K562 (cell line): ENCODE data around the gene ITGA3. TPM values are rescaled to one million over a fixed set of nuclear protein-coding genes. Genes with fewer than 3 reads are reported as not detected.

Source experiments
- ARID2 ChIP-seq: fragments of 450-650 bp; IDR thresholded peaks from 2 replicates; pipeline ENCODE4 v1.6.1; 2017; ENCODE audit warnings: antibody characterized with exemption, mild to moderate bottlenecking
- BCOR ChIP-seq: fragments of 450-650 bp; IDR thresholded peaks from 2 replicates; pipeline ENCODE4 v1.6.1; 2016
- CEBPG ChIP-seq, 3 experiments: fragments of 200-800 bp in 1 of 3; sonication (Bioruptor generic) in 1 of 3; sonication (generic) in 1 of 3; formaldehyde crosslinking in 1 of 3; IDR thresholded peaks in 2 of 3; conservative IDR thresholded peaks in 1 of 3; 2 replicates each; pipeline versions ENCODE4 v1.6.1 to v1.8.0; 2016 to 2022; ENCODE audit warnings: missing compliant biosample characterization in 2 of 3, missing genetic modification characterization in 2 of 3, mild to moderate bottlenecking in 1 of 3, missing genetic modification reagents in 1 of 3
- EHMT2 ChIP-seq: fragments of 450-650 bp; IDR thresholded peaks from 2 replicates; pipeline ENCODE4 v1.6.1; 2018; ENCODE audit warnings: antibody characterized with exemption
- ETS1 ChIP-seq: conservative IDR thresholded peaks from 2 replicates; pipeline ENCODE4 v1.6.1; 2011; ENCODE audit warnings: low read depth, mild to moderate bottlenecking, low read length; ENCODE audit not compliant: control insufficient read depth
- IRF2 ChIP-seq: sonication (generic); formaldehyde crosslinking; IDR thresholded peaks from 2 replicates; pipeline ENCODE4 v1.8.1; 2022; ENCODE audit warnings: mild to moderate bottlenecking, missing genetic modification reagents
- KDM1A ChIP-seq, 2 experiments: fragments of 450-650 bp; IDR thresholded peaks; 2 replicates each; pipeline ENCODE4 v1.6.1; 2016; ENCODE audit warnings: mild to moderate bottlenecking in 2 of 2
- RERE ChIP-seq: sonication (generic); formaldehyde crosslinking; IDR thresholded peaks from 2 replicates; pipeline ENCODE4 v1.8.0; 2023; ENCODE audit warnings: missing genetic modification reagents, mild to moderate bottlenecking, borderline replicate concordance
- SNRNP70 ChIP-seq: fragments of 200-400 bp; formaldehyde crosslinking; optimal IDR thresholded peaks from 2 replicates; pipeline ENCODE3; 2017; ENCODE audit warnings: low read depth, low read length
- SREBF1 ChIP-seq: fragments of 150-350 bp; IDR thresholded peaks from 2 replicates; pipeline ENCODE4 v1.6.1; 2014; ENCODE audit warnings: antibody characterized with exemption, low read depth, low read length, borderline replicate concordance
- ZNF175 ChIP-seq: fragments of 200-800 bp; sonication (Bioruptor generic); IDR thresholded peaks from 2 replicates; pipeline ENCODE4 v1.6.1; 2016; ENCODE audit warnings: low read depth, mild to moderate bottlenecking, missing genetic modification characterization, missing compliant biosample characterization
- ZNF184 ChIP-seq: sonication (generic); formaldehyde crosslinking; IDR thresholded peaks from 2 replicates; pipeline ENCODE4 v1.5.0; 2020; ENCODE audit warnings: missing genetic modification reagents
- ZNF584 ChIP-seq: fragments of 200-800 bp; sonication (Bioruptor generic); IDR thresholded peaks from 2 replicates; pipeline ENCODE4 v1.6.1; 2016; ENCODE audit warnings: low read depth, mild to moderate bottlenecking, missing genetic modification characterization, missing compliant biosample characterization
- ZNF592 ChIP-seq: fragments of 450-650 bp; IDR thresholded peaks from 2 replicates; pipeline ENCODE4 v1.6.1; 2017; ENCODE audit warnings: antibody characterized with exemption, mild to moderate bottlenecking
- polyA plus RNA-seq, 8 experiments: library from polyadenylated mRNA; depleted of rRNA in 4 of 8; stranded (reverse) in 5 of 8; unstranded in 3 of 8; fragments of >200 nt; fragmentation: Nextera tagmentation in 2 of 8; fragmentation: Illumina TruSeq in 1 of 8; extraction: Ambion mirVana in 2 of 8; extraction: Trizol in 1 of 8; gene quantifications; 2 replicates each; pipeline versions ENCODE4 v1.2.1 to v1.2.3, GENCODE V29; 2011 to 2014; ENCODE audit warnings: inconsistent platforms in 1 of 8, missing spikeins in 1 of 8
- total RNA-seq, 7 experiments: library from RNA; depleted of rRNA in 6 of 7; stranded (reverse); fragments of >200 nt in 6 of 7; fragmentation: Illumina TruSeq in 2 of 7; extraction: Trizol in 2 of 7; gene quantifications; 2 replicates each; pipeline versions ENCODE4 v1.2.1 to v1.2.3, GENCODE V29; 2011 to 2021; ENCODE audit warnings: low replicate concordance in 1 of 7
- TF ChIP-seq, protein P1 (sequence below): fragments of 250-450 bp; sonication (Bioruptor Pico); IDR thresholded peaks from 2 replicates; pipeline ENCODE4 v1.8.0; 2021; ENCODE audit warnings: moderate library complexity, mild to moderate bottlenecking, inconsistent platforms

The ITGA3 gene
- total and polyA plus RNA-seq, 9 of the 15 experiments (the other 6 are each of a cell fraction or from before 2014, with no cell fraction given), result 0.03 to 0.75 (median 0.14) TPM; not detected in 2

DNA sequence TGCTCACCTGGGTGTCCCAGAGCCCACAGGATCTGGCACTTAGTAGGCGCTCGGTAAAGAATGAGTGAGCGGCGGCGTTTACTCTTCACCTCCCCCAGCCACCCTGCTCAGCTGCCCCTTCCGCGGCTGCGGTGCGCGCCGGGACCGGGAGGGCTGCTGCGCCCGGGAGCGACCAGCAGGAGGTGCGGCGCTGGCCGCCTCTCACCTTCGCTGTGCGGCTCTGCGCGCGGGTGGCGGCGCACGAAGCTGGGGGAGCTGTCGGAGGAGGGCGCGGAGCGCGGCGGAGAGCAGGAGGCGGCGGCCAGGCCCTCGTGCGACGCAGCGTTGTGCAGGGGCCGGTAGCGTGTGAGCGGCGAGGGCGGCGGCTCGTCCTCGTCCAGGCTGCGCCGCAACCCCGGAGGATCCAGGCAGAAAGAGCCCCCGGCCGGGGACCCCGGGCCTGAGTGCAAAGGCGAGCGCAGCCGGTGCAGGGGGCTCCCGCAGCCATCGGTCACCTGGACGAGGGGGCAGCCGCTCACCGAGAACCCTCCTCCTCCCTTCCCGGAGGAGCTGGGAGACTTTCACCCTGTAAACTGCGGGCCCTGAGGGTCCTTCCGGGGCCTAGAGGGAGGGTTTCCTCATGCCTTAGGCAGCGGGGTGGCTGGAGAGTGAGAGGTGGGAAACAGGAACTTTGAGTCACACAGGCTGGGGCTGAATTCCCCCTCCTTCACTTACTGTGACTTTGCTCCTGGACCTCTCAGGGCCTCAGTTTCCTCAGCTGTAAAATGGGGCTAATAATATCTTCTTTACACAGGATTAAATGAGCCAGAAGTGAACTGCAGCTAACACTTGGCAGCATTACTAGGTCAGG, 61.5 kb downstream of the ITGA3 start (continued):
- no peak for TF ChIP-seq RERE (CRISPR knock-in tag)
- no peak for TF ChIP-seq EHMT2
- no peak for TF ChIP-seq ZNF184 (CRISPR knock-in tag)
- TF ChIP-seq SREBF1, result no peak
- TF ChIP-seq ZNF592, result no peak
- no peak for TF ChIP-seq ZNF584
- 0 out of 2 replicates have a peak, but pooled peaks have one; percentile 16 for TF ChIP-seq ETS1
- no peak for TF ChIP-seq IRF2 (CRISPR knock-in tag)
- TF ChIP-seq CEBPG (CRISPR knock-in tag; IDR thresholded peaks at IDR 0.05), result no peak
- TF ChIP-seq CEBPG (tag; conservative IDR thresholded peaks at IDR 0.05 in 1 of 2, IDR thresholded peaks at IDR 0.05 in 1 of 2), result no peak
- peak in 1 of 2 experiments; percentile 30; a peak in 1 of 4 replicates for TF ChIP-seq KDM1A (IDR thresholded peaks at IDR 0.05)
- no peak for TF ChIP-seq ZNF175 (CRISPR knock-in tag)
- TF ChIP-seq, protein P1, sequence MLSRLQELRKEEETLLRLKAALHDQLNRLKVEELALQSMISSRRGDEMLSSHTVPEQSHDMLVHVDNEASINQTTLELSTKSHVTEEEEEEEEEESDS (CRISPR knock-in tag), result no peak
- TF ChIP-seq ARID2, result no peak
- TF ChIP-seq BCOR, result peak; percentile 69
- no peak for TF ChIP-seq SNRNP70
